GM23248 (cell line): ENCODE results near the gene ADAMTS17. TPM values are rescaled to one million over a fixed set of nuclear protein-coding genes. Genes with fewer than 3 reads are reported as not detected.

Source experiments
- DNase-seq: peaks from one replicate; pipeline ENCODE4 v3.0.0-alpha.2; 2015
- H2AFZ ChIP-seq: fragments of 200-600 bp; sonication (generic); 2 replicates; pipeline ENCODE4 v1.6.1; 2016; ENCODE audit warnings: antibody characterized with exemption
- H3F3A ChIP-seq: fragments of 200-600 bp; sonication (generic); 2 replicates; pipeline ENCODE4 v1.6.1; 2016; ENCODE audit warnings: mild to moderate bottlenecking, antibody characterized with exemption, mixed run types; ENCODE audit not compliant: insufficient read depth
- H3K27ac ChIP-seq: fragments of 200-600 bp; sonication (generic); 2 replicates; pipeline ENCODE4 v1.5.1; 2016; ENCODE audit warnings: mild to moderate bottlenecking
- H3K27me3 ChIP-seq: fragments of 200-600 bp; sonication (generic); replicated peaks from 2 replicates; pipeline ENCODE4 v1.6.1; 2016; ENCODE audit warnings: mild to moderate bottlenecking; ENCODE audit not compliant: insufficient read depth
- H3K36me3 ChIP-seq: fragments of 200-600 bp; sonication (generic); 2 replicates; pipeline ENCODE4 v1.6.1; 2016; ENCODE audit warnings: low read depth, mild to moderate bottlenecking
- H3K4me1 ChIP-seq: fragments of 200-600 bp; sonication (generic); 2 replicates; pipeline ENCODE4 v1.6.1; 2016; ENCODE audit warnings: mild to moderate bottlenecking; ENCODE audit not compliant: insufficient read depth
- H3K4me2 ChIP-seq: fragments of 200-600 bp; sonication (generic); one replicate; pipeline ENCODE4 v1.6.1; 2016; ENCODE audit warnings: mild to moderate bottlenecking; ENCODE audit not compliant: unreplicated experiment
- H3K4me3 ChIP-seq: fragments of 200-600 bp; sonication (generic); 2 replicates; pipeline ENCODE4 v1.5.1; 2016; ENCODE audit warnings: mild to moderate bottlenecking
- H3K79me2 ChIP-seq: fragments of 200-600 bp; sonication (generic); 2 replicates; pipeline ENCODE4 v1.6.1; 2016; ENCODE audit warnings: mild to moderate bottlenecking; ENCODE audit not compliant: insufficient read depth
- H3K9ac ChIP-seq: fragments of 200-600 bp; sonication (generic); 2 replicates; pipeline ENCODE4 v1.6.1; 2016; ENCODE audit warnings: mild to moderate bottlenecking
- H3K9me2 ChIP-seq: fragments of 200-600 bp; sonication (generic); 2 replicates; pipeline ENCODE4 v1.6.1; 2016; ENCODE audit warnings: mixed run types, mild to moderate bottlenecking, moderate library complexity; ENCODE audit not compliant: insufficient read depth
- H3K9me3 ChIP-seq: fragments of 200-600 bp; sonication (generic); one replicate; pipeline ENCODE4 v1.6.1; 2017; ENCODE audit warnings: low read depth
- H4K20me1 ChIP-seq: fragments of 200-600 bp; sonication (generic); 2 replicates; pipeline ENCODE4 v1.6.0; 2016; ENCODE audit not compliant: insufficient read depth
- EZH2 ChIP-seq: fragments of 200-600 bp; sonication (generic); IDR thresholded peaks from 2 replicates; pipeline ENCODE4 v1.6.1; 2018; ENCODE audit warnings: antibody characterized with exemption, mild to moderate bottlenecking; ENCODE audit not compliant: insufficient read depth, poor library complexity, severe bottlenecking
- EZH2phosphoT487 ChIP-seq: fragments of 200-600 bp; sonication (generic); IDR thresholded peaks from 2 replicates; pipeline ENCODE4 v1.6.1; 2018; ENCODE audit warnings: antibody characterized with exemption, moderate library complexity, mild to moderate bottlenecking, low read depth; ENCODE audit not compliant: insufficient read depth
- WGBS, 2 experiments: methylation state at CpG; one replicate each; pipeline ENCODE4 v1.1.6; 2015 to 2017; ENCODE audit warnings: low lambda C conversion rate in 2 of 2, low coverage in 1 of 2; ENCODE audit errors: missing lambda C conversion rate in 2 of 2; 5-methylcytosine and 5-hydroxymethylcytosine counted together
- in situ Hi-C: fragments of 300-500 bp; cut with MboI; formaldehyde crosslinking; loops from 2 replicates; pipeline ENCODE4 v1.15.0; 2020
- polyA plus RNA-seq: library from polyadenylated mRNA; unstranded; fragments of >200 nt; fragmentation: Nextera tagmentation; extraction: Ambion mirVana; gene quantifications from 2 replicates; pipeline ENCODE4 v1.2.1, GENCODE V29; 2016
- total RNA-seq: library from RNA; depleted of rRNA; stranded (reverse); fragments of >200 nt; shearing (Covaris generic); gene quantifications from 2 replicates; pipeline ENCODE4 v1.2.3, GENCODE V29; 2014

The ADAMTS17 gene
- total and polyA plus RNA-seq, 2 experiments from 2014 or later = not detected

DNA sequence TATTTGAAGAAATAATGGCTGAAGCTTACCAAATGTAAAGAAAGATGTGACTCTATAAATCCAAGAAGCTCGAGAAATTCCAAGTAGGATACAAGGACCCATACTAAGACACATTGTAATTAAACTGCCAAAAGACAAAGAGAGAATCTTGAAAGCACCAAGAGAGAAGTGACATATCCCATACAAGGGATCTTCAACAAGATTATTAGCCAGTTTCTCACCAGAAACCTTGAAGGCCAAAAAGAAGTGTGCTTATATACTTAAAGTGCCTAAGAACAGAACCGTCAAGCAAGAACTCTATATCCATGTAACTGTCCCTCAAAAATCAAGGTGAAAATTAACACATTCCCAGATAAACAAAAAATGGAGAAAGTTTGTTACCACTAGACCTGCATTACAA is 220.5 kb downstream of the ADAMTS17 start:
- Histone ChIP-seq H3K27me3 (no peaks in the 10 kb centered on the region), H3K9me3 (no peaks in the 10 kb centered on the region), H3K4me1 (no peaks in the 10 kb centered on the region), H3K4me2 (no peak overlapping the region), H3K9me2 (no peaks in the 10 kb centered on the region), H4K20me1 (no peaks in the 10 kb centered on the region), H3K9ac (no peak overlapping the region), H2AFZ (no peak overlapping the region), H3K27ac (no peak overlapping the region), H3K79me2 (no peaks in the 10 kb centered on the region), H3K4me3 (no peak overlapping the region), H3F3A (no peaks in the 10 kb centered on the region), H3K36me3 (no peaks in the 10 kb centered on the region)
- 32 to 35% methylated on average over 2 of the region's 2 CpGs for WGBS, 2 experiments
- in situ Hi-C loops = no loop called here
- TF ChIP-seq EZH2 (no peak), EZH2phosphoT487 (no peak)
- no peak for DNase-seq

DNA sequence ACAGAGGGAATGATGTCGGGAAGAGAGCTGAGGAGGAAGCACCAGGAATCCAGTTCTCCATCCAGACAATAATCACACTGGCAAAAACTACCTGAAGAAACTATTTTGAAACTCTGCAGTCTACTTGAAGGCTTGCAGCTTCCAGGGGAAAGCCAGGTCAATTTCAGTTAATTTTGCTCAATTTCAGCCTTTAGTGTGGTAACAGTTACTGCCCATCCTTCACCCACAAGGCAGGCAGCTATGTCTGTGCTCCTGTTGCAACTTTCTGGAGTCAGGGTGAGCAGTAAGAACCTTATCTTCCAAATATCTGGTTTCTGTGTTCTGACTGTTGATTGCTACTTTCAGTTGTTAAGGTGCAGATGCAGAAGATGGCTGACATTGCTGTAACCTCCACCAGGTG is 221.7 kb downstream of the ADAMTS17 start:
- 17 to 36% methylated on average over 1 of the region's 1 CpG for WGBS, 2 experiments
- Histone ChIP-seq H3K9ac (no peak overlapping the region), H3K4me1 (no peaks in the 10 kb centered on the region), H3K9me3 (no peaks in the 10 kb centered on the region), H2AFZ (no peak overlapping the region), H3K27ac (no peak overlapping the region), H3K4me2 (no peak overlapping the region), H3K79me2 (no peaks in the 10 kb centered on the region), H4K20me1 (no peaks in the 10 kb centered on the region), H3K4me3 (no peak overlapping the region), H3F3A (no peaks in the 10 kb centered on the region), H3K27me3 (no peaks in the 10 kb centered on the region), H3K36me3 (no peaks in the 10 kb centered on the region), H3K9me2 (no peaks in the 10 kb centered on the region)
- in situ Hi-C loops = no loop called here
- TF ChIP-seq EZH2 (no peak), EZH2phosphoT487 (no peak)
- no peak for DNase-seq

DNA sequence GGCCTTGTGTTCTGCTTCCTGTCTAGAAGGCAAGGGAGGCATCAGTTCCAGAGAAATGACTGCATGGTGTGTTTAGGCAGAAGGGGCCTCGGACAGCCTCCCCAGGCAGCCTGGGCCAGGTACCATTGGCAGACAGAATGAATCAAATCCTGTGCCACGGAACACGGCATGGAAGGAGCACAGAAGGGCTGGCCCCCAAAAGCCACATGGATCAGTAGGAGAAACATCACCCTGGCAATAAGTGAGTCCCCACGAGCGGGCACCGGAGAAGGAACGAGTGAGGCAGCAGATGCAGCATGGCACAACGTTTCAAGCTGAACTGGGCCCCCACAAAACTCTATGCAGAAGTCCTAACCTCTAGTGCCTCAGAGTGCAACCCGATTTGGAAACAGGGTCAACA is 223.2 kb downstream of the ADAMTS17 start:
- Histone ChIP-seq H3K9ac (no peak overlapping the region), H3K27me3 (no peaks in the 10 kb centered on the region), H3K79me2 (no peaks in the 10 kb centered on the region), H3K27ac (no peak overlapping the region), H3K4me2 (no peak overlapping the region), H2AFZ (no peak overlapping the region), H3F3A (no peaks in the 10 kb centered on the region), H3K9me3 (no peaks in the 10 kb centered on the region), H3K9me2 (no peaks in the 10 kb centered on the region), H3K36me3 (no peaks in the 10 kb centered on the region), H3K4me3 (no peak overlapping the region), H4K20me1 (no peaks in the 10 kb centered on the region), H3K4me1 (no peaks in the 10 kb centered on the region)
- TF ChIP-seq EZH2 = no peak
- TF ChIP-seq EZH2phosphoT487 = no peak
- in situ Hi-C loops = no loop called here
- DNase-seq = no peak
- WGBS, 2 experiments = 43 to 44% methylated on average over 9 of the region's 9 CpGs

DNA sequence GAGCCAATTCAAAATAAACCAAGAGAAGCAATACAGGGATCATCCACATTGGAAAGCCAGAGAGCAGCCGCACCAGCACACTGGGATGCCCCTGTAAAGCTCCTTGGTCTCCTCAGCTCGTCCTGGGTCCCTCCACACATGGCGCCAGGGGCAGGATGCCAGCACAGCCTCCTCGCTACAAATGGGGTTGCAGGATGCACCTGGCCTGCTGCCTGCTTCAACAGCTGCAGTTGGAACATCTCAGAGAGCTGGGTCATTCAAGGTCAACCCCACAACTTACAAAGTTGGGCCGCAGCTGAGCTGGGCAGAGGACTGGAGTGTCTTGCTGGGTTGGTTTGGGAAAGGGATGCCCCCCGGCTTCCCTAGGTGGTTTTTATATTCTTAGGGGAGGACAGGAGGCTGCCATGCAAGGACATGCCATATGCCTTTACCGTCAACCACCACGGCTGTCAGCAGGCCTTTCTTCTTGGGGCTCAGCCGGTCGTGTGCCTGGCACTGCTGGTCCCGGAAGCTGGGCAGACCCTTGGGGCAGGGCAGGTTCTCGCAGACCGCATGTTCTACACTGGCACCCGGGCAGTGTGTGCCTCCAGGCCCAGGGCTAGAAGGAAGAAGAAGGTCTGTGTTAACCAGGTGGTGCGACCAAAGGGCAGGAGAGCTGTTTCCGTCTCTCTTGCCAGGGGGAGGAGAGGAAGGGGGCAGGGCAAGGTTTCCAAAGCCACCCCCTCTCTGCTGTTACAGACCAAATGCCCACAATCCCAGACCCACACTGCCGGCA is 225.2 kb downstream of the ADAMTS17 start:
- in situ Hi-C loops = no loop called here
- Histone ChIP-seq H3K9me2 (no peaks in the 10 kb centered on the region), H3K4me1 (peaks cover 3% of the 10 kb centered on the region; the same call in 1 of the 2 replicates), H2AFZ (no peak overlapping the region), H3K9ac (no peak overlapping the region), H3K27me3 (no peaks in the 10 kb centered on the region), H3K27ac (no peak overlapping the region), H3K9me3 (no peaks in the 10 kb centered on the region), H3K4me3 (no peak overlapping the region), H3K4me2 (no peak overlapping the region), H3F3A (no peaks in the 10 kb centered on the region), H3K36me3 (no peaks in the 10 kb centered on the region), H4K20me1 (no peaks in the 10 kb centered on the region), H3K79me2 (no peaks in the 10 kb centered on the region)
- DNase-seq = no peak
- TF ChIP-seq EZH2 (no peak), EZH2phosphoT487 (no peak)
- 71 to 75% methylated on average over 16 to 17 of the region's 17 CpGs for WGBS, 2 experiments
